ENCODE results near the gene SPATC1L.

Gene SPATC1L

GRCh38 chr21:46131838-46132651 lies 52.2 kb downstream of the SPATC1L start:
- no peak for DNase-seq (ENCODE audit: low spot score)

GRCh38 chr21:46131588-46131837 lies 52.7 kb downstream of the SPATC1L start:
- DNase-seq (ENCODE audit: low spot score) = no peak

GRCh38 chr21:46130831-46131587 lies 53.2 kb downstream of the SPATC1L start:
- DNase-seq (ENCODE audit: low spot score) = no peak

- no peak for DNase-seq (ENCODE audit: low spot score)
These were observed 54.2 kb downstream of the SPATC1L start for GRCh38 chr21:46129846-46130651.

GRCh38 chr21:46128933-46129571 lies 55.2 kb downstream of the SPATC1L start:
- no peak for DNase-seq (ENCODE audit: low spot score)

- DNase-seq (ENCODE audit: low spot score) = no peak
These were observed 55.9 kb downstream of the SPATC1L start for GRCh38 chr21:46128106-46128932.

- no peak for DNase-seq (ENCODE audit: low spot score)
These were observed 56.8 kb downstream of the SPATC1L start for GRCh38 chr21:46127239-46128105.

- no peak for DNase-seq (ENCODE audit: low spot score)
These were observed 57.7 kb downstream of the SPATC1L start for GRCh38 chr21:46126309-46127238.

- no peak for DNase-seq (ENCODE audit: low spot score)
These were observed 58.4 kb downstream of the SPATC1L start for GRCh38 chr21:46125846-46126301.

GRCh38 chr21:46124926-46125845 lies 59.1 kb downstream of the SPATC1L start:
- no peak for DNase-seq (ENCODE audit: low spot score)

- no peak for DNase-seq (ENCODE audit: low spot score)
These were observed 60.0 kb downstream of the SPATC1L start for GRCh38 chr21:46124083-46124925.

GRCh38 chr21:46122758-46123683 lies 61.2 kb downstream of the SPATC1L start:
- DNase-seq (ENCODE audit: low spot score) = no peak

GRCh38 chr21:46122237-46122671 lies 62.0 kb downstream of the SPATC1L start:
- DNase-seq (ENCODE audit: low spot score) = no peak

- no peak for DNase-seq (ENCODE audit: low spot score)
These were observed 62.7 kb downstream of the SPATC1L start for GRCh38 chr21:46121286-46122221.

All from CD4-positive, alpha-beta T cell treated with Interleukin-15 for 4 hours (primary cell).